Activated T-helper 1 cell treated with anti-CD3 and anti-CD28 coated beads, Interleukin-12 subunit alpha, Interleukin-12 subunit beta, Interleukin-2, Interleukin-4 antibody, amounts not matched to agents 30 ng/mL and 10 ng/mL and 1 ng/mL, durations not matched to agents 14 hours and 24 hours and 36 hours (primary cell): Measurements from ENCODE around the gene ULK4. TPM values are rescaled to one million over a fixed set of nuclear protein-coding genes. Genes with fewer than 3 reads are reported as not detected.

Experiments
- total RNA-seq: library from RNA; stranded (reverse); gene quantifications from 2 replicates; pipeline ENCODE4 v1.2.3, GENCODE V29; 2022

Gene ULK4
- total RNA-seq, 1 donor from 2014 or later, result 7.3 TPM

Other genes starting within 250 kb of the ULK4 start
- 32.6 and 33.8 TPM in 2 replicates for gene TRAK1, start 129.3 kb upstream of the ULK4 start, total RNA-seq